Astrocyte (in vitro differentiated cells and primary cell): ENCODE results near the gene RBPJL.

ENCODE experiments used
- EZH2 ChIP-seq: IDR thresholded peaks from 2 replicates; pipeline ENCODE4 v1.6.1; 2012; ENCODE audit warnings: mild to moderate bottlenecking, low read length, inconsistent platforms; ENCODE audit not compliant: insufficient read depth
- TF ChIP-seq, protein P1 (sequence below): IDR thresholded peaks from 2 replicates; pipeline ENCODE4 v1.5.1; 2011; ENCODE audit warnings: low read depth, mild to moderate bottlenecking, inconsistent platforms, low read length, moderate library complexity; ENCODE audit not compliant: insufficient read depth

DNA sequence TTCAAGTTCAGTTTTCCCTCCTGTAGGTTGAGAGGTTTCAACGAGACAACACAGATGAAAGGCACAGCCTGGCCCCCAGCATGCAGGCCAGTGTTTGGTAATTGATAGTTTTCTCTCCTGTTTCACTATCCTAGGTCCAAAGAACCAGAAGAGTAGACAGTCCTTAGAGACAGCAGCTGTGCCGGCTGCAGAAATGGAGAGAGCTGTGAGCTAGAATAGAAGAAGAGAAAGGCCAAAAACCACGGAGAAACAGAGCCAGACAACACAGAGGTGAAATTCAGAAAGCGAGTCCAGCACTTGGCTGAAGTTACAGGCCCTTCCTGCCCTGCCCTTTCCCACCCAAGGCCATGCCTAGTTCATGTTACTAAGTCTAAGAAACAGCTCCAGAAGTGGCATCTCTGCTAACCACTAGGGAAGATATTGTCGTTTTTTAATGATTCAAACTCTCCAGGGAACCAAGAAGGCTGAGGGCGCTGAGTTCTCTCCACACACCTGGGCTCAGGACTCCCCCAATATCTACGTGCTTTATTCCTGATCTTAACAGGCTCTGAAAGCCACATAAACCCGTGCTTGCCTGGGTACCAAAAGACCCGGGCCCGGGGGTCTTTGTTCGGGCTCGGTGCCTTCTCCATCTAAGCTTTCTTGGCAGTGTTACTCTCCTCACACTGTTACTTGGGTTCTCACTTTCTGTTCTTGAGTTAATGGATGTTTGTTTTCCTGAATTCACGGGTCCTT lies 16.5 kb upstream of the RBPJL start:
- TF ChIP-seq, protein P1, sequence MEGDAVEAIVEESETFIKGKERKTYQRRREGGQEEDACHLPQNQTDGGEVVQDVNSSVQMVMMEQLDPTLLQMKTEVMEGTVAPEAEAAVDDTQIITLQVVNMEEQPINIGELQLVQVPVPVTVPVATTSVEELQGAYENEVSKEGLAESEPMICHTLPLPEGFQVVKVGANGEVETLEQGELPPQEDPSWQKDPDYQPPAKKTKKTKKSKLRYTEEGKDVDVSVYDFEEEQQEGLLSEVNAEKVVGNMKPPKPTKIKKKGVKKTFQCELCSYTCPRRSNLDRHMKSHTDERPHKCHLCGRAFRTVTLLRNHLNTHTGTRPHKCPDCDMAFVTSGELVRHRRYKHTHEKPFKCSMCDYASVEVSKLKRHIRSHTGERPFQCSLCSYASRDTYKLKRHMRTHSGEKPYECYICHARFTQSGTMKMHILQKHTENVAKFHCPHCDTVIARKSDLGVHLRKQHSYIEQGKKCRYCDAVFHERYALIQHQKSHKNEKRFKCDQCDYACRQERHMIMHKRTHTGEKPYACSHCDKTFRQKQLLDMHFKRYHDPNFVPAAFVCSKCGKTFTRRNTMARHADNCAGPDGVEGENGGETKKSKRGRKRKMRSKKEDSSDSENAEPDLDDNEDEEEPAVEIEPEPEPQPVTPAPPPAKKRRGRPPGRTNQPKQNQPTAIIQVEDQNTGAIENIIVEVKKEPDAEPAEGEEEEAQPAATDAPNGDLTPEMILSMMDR, result no peak
- no peak for TF ChIP-seq EZH2
